Measurements from ENCODE around the gene CRMP1. TPM values are rescaled to one million over a fixed set of nuclear protein-coding genes. Genes with fewer than 3 reads are reported as not detected.

Gene CRMP1
- total RNA-seq, 1 experiment from 2014 or later, result not detected

GRCh38 chr4:5921981-5922380 lies 29.1 kb upstream of the CRMP1 start:
- DNase-seq (ENCODE audit: low spot score), result no peak
- in situ Hi-C loops (cut with HindIII; ENCODE audit: low sequenced_read_pairs), result no loop called here

GRCh38 chr4:5921101-5921980 lies 28.5 kb upstream of the CRMP1 start:
- DNase-seq (ENCODE audit: low spot score), result no peak
- in situ Hi-C loops (cut with HindIII; ENCODE audit: low sequenced_read_pairs), result no loop called here

GRCh38 chr4:5919571-5919970 lies 26.7 kb upstream of the CRMP1 start:
- in situ Hi-C loops (cut with HindIII; ENCODE audit: low sequenced_read_pairs), result no loop called here
- no peak for DNase-seq (ENCODE audit: low spot score)

GRCh38 chr4:5919044-5919443 lies 26.2 kb upstream of the CRMP1 start:
- in situ Hi-C loops (cut with HindIII; ENCODE audit: low sequenced_read_pairs), result no loop called here
- no peak for DNase-seq (ENCODE audit: low spot score)

- in situ Hi-C loops (cut with HindIII; ENCODE audit: low sequenced_read_pairs), result no loop called here
- DNase-seq (ENCODE audit: low spot score), result no peak
Observed at GRCh38 chr4:5918331-5918985, 25.6 kb upstream of the CRMP1 start.

- DNase-seq (ENCODE audit: low spot score), result no peak
- in situ Hi-C loops (cut with HindIII; ENCODE audit: low sequenced_read_pairs), result no loop called here
Observed at GRCh38 chr4:5917672-5918071, 24.8 kb upstream of the CRMP1 start.

- in situ Hi-C loops (cut with HindIII; ENCODE audit: low sequenced_read_pairs), result no loop called here
- no peak for DNase-seq (ENCODE audit: low spot score)
Observed at GRCh38 chr4:5916229-5916628, 23.3 kb upstream of the CRMP1 start.

- in situ Hi-C loops (cut with HindIII; ENCODE audit: low sequenced_read_pairs), result no loop called here
- DNase-seq (ENCODE audit: low spot score), result no peak
Observed at GRCh38 chr4:5913454-5913853, 20.6 kb upstream of the CRMP1 start.

GRCh38 chr4:5912614-5913019 lies 19.7 kb upstream of the CRMP1 start:
- in situ Hi-C loops (cut with HindIII; ENCODE audit: low sequenced_read_pairs), result no loop called here
- DNase-seq (ENCODE audit: low spot score), result no peak

- no peak for DNase-seq (ENCODE audit: low spot score)
- in situ Hi-C loops (cut with HindIII; ENCODE audit: low sequenced_read_pairs), result no loop called here
Observed at GRCh38 chr4:5908876-5909427, 16.1 kb upstream of the CRMP1 start.

- no peak for DNase-seq (ENCODE audit: low spot score)
- in situ Hi-C loops (cut with HindIII; ENCODE audit: low sequenced_read_pairs), result no loop called here
Observed at GRCh38 chr4:5906191-5906590, 13.3 kb upstream of the CRMP1 start.

GRCh38 chr4:5905714-5906113 lies 12.8 kb upstream of the CRMP1 start:
- DNase-seq (ENCODE audit: low spot score), result no peak
- in situ Hi-C loops (cut with HindIII; ENCODE audit: low sequenced_read_pairs), result no loop called here

- no peak for DNase-seq (ENCODE audit: low spot score)
- in situ Hi-C loops (cut with HindIII; ENCODE audit: low sequenced_read_pairs), result no loop called here
Observed at GRCh38 chr4:5900844-5901243, 8.0 kb upstream of the CRMP1 start.

- no peak for DNase-seq (ENCODE audit: low spot score)
- in situ Hi-C loops (cut with HindIII; ENCODE audit: low sequenced_read_pairs), result no loop called here
Observed at GRCh38 chr4:5899881-5900280, 7.0 kb upstream of the CRMP1 start.

- in situ Hi-C loops (cut with HindIII; ENCODE audit: low sequenced_read_pairs), result no loop called here
- no peak for DNase-seq (ENCODE audit: low spot score)
Observed at GRCh38 chr4:5899396-5899795, 6.5 kb upstream of the CRMP1 start.

GRCh38 chr4:5897674-5898073 lies 4.8 kb upstream of the CRMP1 start:
- in situ Hi-C loops (cut with HindIII; ENCODE audit: low sequenced_read_pairs), result no loop called here
- DNase-seq (ENCODE audit: low spot score), result no peak

- no peak for DNase-seq (ENCODE audit: low spot score)
- in situ Hi-C loops (cut with HindIII; ENCODE audit: low sequenced_read_pairs), result no loop called here
Observed at GRCh38 chr4:5895287-5895686, 2.4 kb upstream of the CRMP1 start.

GRCh38 chr4:5894266-5894665 lies 1.4 kb upstream of the CRMP1 start:
- no peak for DNase-seq (ENCODE audit: low spot score)
- in situ Hi-C loops (cut with HindIII; ENCODE audit: low sequenced_read_pairs), result no loop called here

- in situ Hi-C loops (cut with HindIII; ENCODE audit: low sequenced_read_pairs), result no loop called here
- no peak for DNase-seq (ENCODE audit: low spot score)
Observed at GRCh38 chr4:5893591-5893990, 705 bp upstream of the CRMP1 start.

- in situ Hi-C loops (cut with HindIII; ENCODE audit: low sequenced_read_pairs), result no loop called here
- DNase-seq (ENCODE audit: low spot score), result no peak
Observed at GRCh38 chr4:5892323-5893003, 423 bp downstream of the CRMP1 start.
